NCI-H748 (cell line): ENCODE data around the gene PCSK5.
A peak's percentile ranks its signal among the peaks of the same experiment; 100 is the strongest.

ENCODE experiments used
- DNase-seq: peaks from one replicate; lab custom pipeline; 2025; ENCODE audit not compliant: unreplicated experiment; lab: John Stamatoyannopoulos, UW

PCSK5 gene

GRCh38 chr9:76177931-76178330 is 287.5 kb downstream of the PCSK5 start:
- no peak for DNase-seq

GRCh38 chr9:76180541-76180940 is 290.1 kb downstream of the PCSK5 start:
- DNase-seq: no peak

GRCh38 chr9:76181020-76181641 is 290.7 kb downstream of the PCSK5 start:
- DNase-seq: peak; percentile 16

GRCh38 chr9:76181781-76182180 is 291.3 kb downstream of the PCSK5 start:
- DNase-seq: no peak

- no peak for DNase-seq
Measured at GRCh38 chr9:76185432-76185831, 295.0 kb downstream of the PCSK5 start.

- no peak for DNase-seq
Measured at GRCh38 chr9:76188286-76188685, 297.8 kb downstream of the PCSK5 start.

- no peak for DNase-seq
Measured at GRCh38 chr9:76188905-76189304, 298.4 kb downstream of the PCSK5 start.

- DNase-seq: no peak
Measured at GRCh38 chr9:76191493-76191892, 301.0 kb downstream of the PCSK5 start.

- no peak for DNase-seq
Measured at GRCh38 chr9:76192013-76192412, 301.5 kb downstream of the PCSK5 start.

DNA sequence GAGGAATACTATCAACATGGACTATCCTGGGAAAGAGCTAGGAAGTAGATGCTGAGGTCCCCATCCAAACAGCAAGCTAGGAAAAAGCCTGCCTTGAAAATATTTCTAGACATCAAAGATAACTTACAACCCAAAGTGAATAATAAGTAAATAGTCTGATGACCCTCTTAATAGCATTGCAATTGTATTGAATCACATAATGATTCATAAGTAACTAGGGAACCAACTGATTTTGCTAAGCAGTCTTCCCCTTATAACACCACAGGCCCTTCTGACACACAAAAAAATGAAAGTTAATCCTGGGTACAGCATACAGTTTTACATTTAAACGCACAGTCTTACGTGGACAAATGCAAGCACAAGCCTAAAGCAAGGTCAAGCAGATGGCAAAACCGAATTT is 304.4 kb downstream of the PCSK5 start:
- no peak for DNase-seq

GRCh38 chr9:76198336-76198735 is 307.9 kb downstream of the PCSK5 start:
- DNase-seq: no peak

DNA sequence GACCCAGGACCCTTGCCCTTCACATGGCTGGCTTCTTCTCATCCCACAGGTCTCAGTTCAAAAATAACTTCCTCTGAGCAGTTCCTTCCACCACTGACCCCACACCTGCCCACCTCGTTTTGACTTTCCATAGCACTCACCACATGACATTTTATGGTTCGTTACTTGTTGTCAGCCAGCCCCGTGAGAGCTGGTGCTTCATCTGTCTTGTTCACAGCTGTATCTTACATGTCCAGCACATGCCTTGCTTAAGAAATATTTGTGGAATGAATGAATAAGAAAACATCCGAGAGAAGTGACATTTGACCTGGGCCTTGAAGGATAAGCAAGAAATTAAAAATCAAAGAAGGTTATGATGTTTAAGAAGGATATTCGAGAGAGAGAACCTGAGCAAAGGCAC is 309.8 kb downstream of the PCSK5 start:
- no peak for DNase-seq

- peak; percentile 88 for DNase-seq
Measured at GRCh38 chr9:76200745-76201144, 310.3 kb downstream of the PCSK5 start.

GRCh38 chr9:76203373-76203772 is 312.9 kb downstream of the PCSK5 start:
- no peak for DNase-seq

DNA sequence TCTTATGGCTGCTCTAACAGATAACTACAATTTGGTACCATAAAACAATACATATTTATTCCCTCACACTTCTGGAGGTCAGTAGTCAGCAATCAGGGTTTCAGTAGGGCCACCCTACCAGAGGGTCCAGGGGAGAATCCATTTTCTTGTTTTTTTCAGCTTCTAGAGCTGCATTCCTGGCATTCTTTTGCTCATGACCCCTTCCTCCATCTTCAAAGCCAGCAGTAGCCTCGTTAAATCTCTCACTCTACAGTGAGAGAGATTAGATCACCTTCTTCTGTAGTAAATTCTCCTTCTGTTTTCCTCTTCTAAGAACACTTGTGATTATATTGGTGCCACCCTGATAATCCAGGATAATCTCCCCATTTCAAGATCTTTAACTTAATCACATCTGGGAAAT is 316.3 kb downstream of the PCSK5 start:
- no peak for DNase-seq

DNA sequence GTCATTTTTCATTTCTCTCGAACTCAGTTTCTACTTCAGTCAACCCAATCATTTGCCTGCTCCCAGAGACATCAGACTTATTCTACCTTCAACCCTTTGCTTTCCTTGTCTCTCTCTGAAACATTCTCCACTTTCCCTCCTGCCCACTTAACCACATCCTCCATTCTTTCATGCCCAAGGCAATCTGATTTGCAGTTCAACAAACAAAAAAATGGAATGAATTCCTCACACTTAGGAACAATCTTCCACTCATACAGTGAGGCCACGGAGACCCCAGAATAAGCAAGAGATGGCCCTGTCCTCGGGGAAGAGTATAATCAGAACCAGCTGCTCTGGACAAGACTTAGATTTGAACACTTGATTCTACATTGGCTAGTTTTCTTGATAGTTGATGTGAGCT is 323.3 kb downstream of the PCSK5 start:
- no peak for DNase-seq

GRCh38 chr9:76215066-76215465 is 324.6 kb downstream of the PCSK5 start:
- DNase-seq: no peak

DNA sequence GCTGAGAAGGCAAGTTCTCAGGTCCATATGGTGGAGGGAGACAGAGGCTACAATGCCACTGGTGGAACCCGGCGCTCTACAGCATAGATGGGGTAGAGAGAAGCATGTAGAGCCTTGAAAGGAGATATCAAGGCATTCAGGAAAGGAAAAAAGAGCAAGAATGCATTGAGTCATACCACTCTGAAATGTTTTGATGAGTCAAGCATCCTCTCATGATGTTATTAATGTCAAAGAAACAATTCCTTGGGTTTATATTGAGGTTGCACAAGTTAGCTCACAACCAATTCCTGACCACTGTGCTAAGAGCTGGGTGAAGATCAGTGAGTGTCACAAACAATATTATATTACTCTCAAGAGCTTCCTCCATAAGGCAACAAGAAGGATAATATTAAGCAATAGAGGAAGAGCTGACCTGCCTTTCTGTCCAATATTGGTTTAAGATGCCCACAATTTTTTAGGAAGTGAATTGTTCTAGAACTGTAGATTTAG is 325.7 kb downstream of the PCSK5 start:
- no peak for DNase-seq

GRCh38 chr9:76218117-76218885 is 327.8 kb downstream of the PCSK5 start:
- DNase-seq: no peak

DNA sequence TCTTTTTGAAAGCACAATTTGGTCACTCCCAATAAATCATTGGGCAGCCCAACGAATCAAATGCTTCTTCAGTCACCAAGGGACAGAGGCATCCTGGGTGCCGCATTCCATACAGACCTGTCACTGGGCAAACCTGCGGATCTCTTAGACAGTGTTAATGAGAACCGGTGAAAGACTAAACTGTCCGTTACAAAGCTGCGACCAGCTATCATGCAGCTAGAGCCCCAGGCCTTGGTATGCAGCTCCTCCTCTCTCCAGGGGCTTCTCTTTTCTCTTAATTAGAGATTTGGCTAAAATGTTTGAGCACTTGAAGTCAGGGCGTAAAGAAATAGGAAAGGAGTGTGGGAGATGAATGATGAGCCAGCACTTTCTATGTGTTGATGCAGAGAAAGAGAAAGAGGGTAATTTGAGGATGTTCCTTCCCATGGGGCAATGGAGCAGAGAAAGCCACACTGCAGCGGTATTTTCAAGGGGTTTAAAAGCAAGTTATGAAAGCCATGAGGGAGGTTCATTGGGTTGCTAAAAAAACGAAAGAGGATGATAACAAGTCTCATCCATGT is 328.5 kb downstream of the PCSK5 start:
- no peak for DNase-seq

DNA sequence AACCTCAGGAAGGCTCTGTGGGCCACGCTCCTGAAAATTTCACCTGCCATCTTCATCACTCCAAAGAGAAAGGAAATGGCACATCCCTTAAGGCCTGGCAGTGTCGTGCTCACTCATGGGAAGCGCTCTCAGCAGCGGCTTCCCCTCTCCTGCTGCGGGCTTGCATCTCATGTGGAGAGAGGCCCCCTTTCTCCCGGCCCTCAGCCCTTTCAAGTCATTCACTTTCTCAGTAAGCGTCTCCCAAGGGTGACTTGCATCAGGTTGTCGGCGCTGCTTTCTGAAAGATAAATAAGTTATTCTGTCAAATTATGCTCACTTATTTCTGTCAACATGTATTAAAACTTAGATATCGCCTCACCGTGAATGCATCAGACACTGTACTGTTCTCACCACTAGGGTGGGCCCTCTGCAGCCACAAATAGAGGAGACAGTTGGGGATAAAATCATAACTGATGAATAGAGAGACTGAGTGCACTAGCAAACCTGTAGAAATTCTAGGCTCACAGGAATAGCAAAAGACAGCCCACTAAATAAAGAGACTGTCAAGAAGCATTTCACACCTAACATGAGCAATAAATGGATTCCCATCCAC is 329.2 kb downstream of the PCSK5 start:
- peak; percentile 17 for DNase-seq

DNA sequence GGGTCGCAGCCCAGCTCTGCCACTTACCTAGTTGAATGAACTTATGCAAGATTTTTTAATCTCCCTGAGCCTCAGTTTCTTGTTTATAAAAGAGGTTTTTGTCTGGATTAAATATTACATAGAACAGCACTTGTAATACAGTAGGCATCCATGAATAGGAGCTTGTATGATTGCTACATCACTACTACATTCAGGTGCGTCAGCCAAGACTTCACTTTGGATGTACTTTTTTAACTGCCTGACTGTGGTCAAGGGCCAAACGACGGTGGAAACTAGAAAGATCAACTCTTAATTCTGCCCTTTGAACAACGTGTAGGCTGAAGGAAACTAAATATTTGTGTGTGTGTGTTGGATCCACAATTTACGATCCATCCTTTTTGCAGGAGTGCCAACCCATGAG is 330.9 kb downstream of the PCSK5 start:
- no peak for DNase-seq
